ENCODE measurements around the gene C21orf58.

C21orf58 gene

DNA sequence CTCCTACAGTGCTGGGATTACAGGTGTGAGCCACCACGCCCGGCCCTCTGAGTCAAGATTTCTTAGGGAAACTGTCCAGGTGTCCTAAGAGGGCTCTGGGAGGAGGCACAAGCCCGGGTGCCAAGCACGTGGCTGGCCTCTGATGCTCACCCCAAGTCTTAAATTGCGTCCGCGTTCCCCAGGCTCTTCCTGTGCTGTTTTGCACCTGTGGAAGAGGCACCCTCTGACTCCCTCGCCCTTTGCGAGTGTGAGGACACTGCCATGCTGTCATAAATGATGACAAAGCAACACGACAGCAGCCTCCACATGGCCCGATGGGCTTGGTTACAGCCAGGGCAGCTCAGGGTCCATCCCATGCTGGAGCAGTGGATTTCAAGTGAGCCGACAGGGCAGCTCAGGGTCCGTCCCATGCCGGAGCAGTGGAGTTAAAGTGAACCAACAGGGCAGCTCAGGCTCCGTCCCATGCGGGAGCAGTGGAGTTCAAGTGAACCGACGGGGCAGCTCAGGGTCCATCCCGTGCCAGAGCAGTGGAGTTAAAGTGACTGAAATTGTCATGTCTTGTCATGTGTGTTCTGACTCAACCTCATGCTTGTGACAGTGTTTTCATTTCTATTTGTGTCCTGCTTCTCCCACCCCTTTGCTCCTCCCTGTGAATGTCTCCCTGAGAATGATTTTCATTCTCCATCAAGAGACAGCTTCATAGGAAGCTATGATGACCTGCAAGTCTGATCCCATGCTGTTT lies 34.2 kb upstream of the C21orf58 start:
- Mint-ChIP-seq H3K9me3 (no peaks in the 10 kb centered on the region), H3K4me3 (no peak overlapping the region), H3K4me1 (ENCODE audit: low read depth) (no peaks in the 10 kb centered on the region), H3K27ac (no peak overlapping the region), H3K36me3 (ENCODE audit: low read depth) (peaks cover 39% of the 10 kb centered on the region), H3K27me3 (ENCODE audit: low read depth) (no peaks in the 10 kb centered on the region)
- DNase-seq (ENCODE audit: low spot score): no peak

DNA sequence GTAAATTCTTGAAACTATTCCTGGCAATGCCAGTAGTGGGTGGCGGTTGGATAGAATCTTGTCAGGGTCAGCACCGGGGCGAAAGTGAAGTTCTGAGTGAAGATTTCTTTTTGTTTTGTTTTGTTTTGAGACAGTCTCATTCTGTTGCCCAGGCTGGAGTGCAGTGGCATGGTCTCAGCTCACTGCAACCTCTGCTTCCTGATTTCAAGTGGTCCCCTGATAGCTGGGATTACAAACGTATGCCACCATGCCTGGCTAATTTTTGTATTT lies 33.6 kb upstream of the C21orf58 start:
- no peak overlapping the region for H3K27ac Mint-ChIP-seq
- H3K4me1 Mint-ChIP-seq (ENCODE audit: low read depth): no peaks in the 10 kb centered on the region
- no peak for DNase-seq (ENCODE audit: low spot score)
- H3K27me3 Mint-ChIP-seq (ENCODE audit: low read depth): no peaks in the 10 kb centered on the region
- peaks cover 39% of the 10 kb centered on the region for H3K36me3 Mint-ChIP-seq (ENCODE audit: low read depth)
- H3K9me3 Mint-ChIP-seq: no peaks in the 10 kb centered on the region
- no peak overlapping the region for H3K4me3 Mint-ChIP-seq

GRCh38 chr21:46356494-46357334 lies 33.0 kb upstream of the C21orf58 start:
- Mint-ChIP-seq H3K4me3 (no peak overlapping the region), H3K27me3 (ENCODE audit: low read depth) (no peaks in the 10 kb centered on the region), H3K27ac (no peak overlapping the region), H3K9me3 (no peaks in the 10 kb centered on the region), H3K36me3 (ENCODE audit: low read depth) (peaks cover 35% of the 10 kb centered on the region), H3K4me1 (ENCODE audit: low read depth) (no peaks in the 10 kb centered on the region)
- DNase-seq (ENCODE audit: low spot score): no peak

DNA sequence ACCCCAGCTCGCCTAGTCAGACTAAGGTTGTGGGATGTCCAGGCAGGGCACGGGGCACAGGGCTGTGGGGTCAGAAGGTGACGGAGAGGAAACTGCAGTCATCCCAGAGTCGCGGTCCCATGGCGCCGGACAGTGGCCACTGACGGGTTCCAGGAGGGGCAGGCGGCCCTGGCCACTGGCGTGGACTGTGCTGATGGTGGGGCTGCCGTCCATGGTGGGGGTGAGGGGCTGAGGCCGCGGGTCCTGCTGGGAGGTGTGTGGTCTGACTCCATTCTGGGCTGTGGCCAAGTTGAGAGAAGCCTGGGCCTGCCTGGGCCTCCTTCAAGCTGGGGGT lies 32.3 kb upstream of the C21orf58 start:
- DNase-seq (ENCODE audit: low spot score): no peak
- peaks cover 36% of the 10 kb centered on the region for H3K36me3 Mint-ChIP-seq (ENCODE audit: low read depth)
- H3K4me3 Mint-ChIP-seq: no peak overlapping the region
- H3K27me3 Mint-ChIP-seq (ENCODE audit: low read depth): no peaks in the 10 kb centered on the region
- no peak overlapping the region for H3K27ac Mint-ChIP-seq
- no peaks in the 10 kb centered on the region for H3K4me1 Mint-ChIP-seq (ENCODE audit: low read depth)
- no peaks in the 10 kb centered on the region for H3K9me3 Mint-ChIP-seq

GRCh38 chr21:46355161-46356004 lies 31.7 kb upstream of the C21orf58 start:
- DNase-seq (ENCODE audit: low spot score): no peak
- H3K27me3 Mint-ChIP-seq (ENCODE audit: low read depth): no peaks in the 10 kb centered on the region
- no peak overlapping the region for H3K27ac Mint-ChIP-seq
- H3K4me3 Mint-ChIP-seq: no peak overlapping the region
- peaks cover 34% of the 10 kb centered on the region for H3K36me3 Mint-ChIP-seq (ENCODE audit: low read depth)
- H3K4me1 Mint-ChIP-seq (ENCODE audit: low read depth): no peaks in the 10 kb centered on the region
- no peaks in the 10 kb centered on the region for H3K9me3 Mint-ChIP-seq

GRCh38 chr21:46354518-46354917 lies 30.8 kb upstream of the C21orf58 start:
- Mint-ChIP-seq H3K4me3 (no peak overlapping the region), H3K36me3 (ENCODE audit: low read depth) (peaks cover 38% of the 10 kb centered on the region), H3K9me3 (no peaks in the 10 kb centered on the region), H3K27ac (no peak overlapping the region), H3K4me1 (ENCODE audit: low read depth) (no peaks in the 10 kb centered on the region), H3K27me3 (ENCODE audit: low read depth) (no peaks in the 10 kb centered on the region)
- no peak for DNase-seq (ENCODE audit: low spot score)

DNA sequence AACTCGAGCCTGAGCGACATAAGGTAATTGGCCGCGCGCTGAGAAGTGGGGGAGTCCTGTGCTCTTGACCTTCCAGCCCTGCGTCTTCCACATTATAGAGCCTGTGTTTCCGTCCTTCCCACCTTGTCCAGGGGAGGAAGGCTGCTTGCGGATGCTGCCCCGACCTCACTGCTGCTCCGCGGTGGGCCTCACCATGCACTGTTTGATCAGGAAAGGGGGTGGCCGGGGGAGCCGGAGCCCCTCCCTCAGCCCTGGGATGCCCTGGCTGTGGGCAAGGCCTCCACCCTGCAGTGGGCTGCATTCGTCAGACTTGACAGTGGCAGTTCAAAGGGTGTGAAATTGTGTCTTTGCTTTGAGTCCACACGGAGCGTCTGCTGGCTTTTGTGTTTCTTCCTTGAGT lies 30.4 kb upstream of the C21orf58 start:
- Mint-ChIP-seq H3K9me3 (no peaks in the 10 kb centered on the region), H3K36me3 (ENCODE audit: low read depth) (peaks cover 41% of the 10 kb centered on the region), H3K4me1 (ENCODE audit: low read depth) (no peaks in the 10 kb centered on the region), H3K27me3 (ENCODE audit: low read depth) (no peaks in the 10 kb centered on the region), H3K4me3 (no peak overlapping the region), H3K27ac (no peak overlapping the region)
- no peak for DNase-seq (ENCODE audit: low spot score)

- peaks cover 42% of the 10 kb centered on the region for H3K36me3 Mint-ChIP-seq (ENCODE audit: low read depth)
- no peaks in the 10 kb centered on the region for H3K9me3 Mint-ChIP-seq
- H3K4me1 Mint-ChIP-seq (ENCODE audit: low read depth): no peaks in the 10 kb centered on the region
- no peak overlapping the region for H3K27ac Mint-ChIP-seq
- no peak for DNase-seq (ENCODE audit: low spot score)
- H3K4me3 Mint-ChIP-seq: no peak overlapping the region
- no peaks in the 10 kb centered on the region for H3K27me3 Mint-ChIP-seq (ENCODE audit: low read depth)
Observed at GRCh38 chr21:46352913-46353312, 29.2 kb upstream of the C21orf58 start.

DNA sequence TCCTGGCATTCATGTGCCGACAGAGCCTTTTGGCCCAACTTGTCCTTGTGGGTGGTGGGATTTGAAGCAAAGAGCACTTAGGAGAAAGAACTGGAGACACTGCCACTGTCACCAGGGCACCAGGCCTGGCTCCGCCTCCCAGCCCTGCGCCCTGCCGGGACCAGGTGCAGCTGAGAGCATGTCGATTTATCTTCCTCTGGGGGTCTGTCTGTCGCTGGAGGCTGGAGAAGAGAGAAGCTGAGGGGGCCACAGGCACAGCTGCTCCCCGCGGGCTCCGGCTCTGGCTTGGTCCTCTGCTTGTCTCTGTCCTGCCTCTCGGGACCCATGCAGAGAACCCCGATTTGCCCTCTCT lies 28.5 kb upstream of the C21orf58 start:
- H3K4me3 Mint-ChIP-seq: no peak overlapping the region
- H3K27ac Mint-ChIP-seq: no peak overlapping the region
- DNase-seq (ENCODE audit: low spot score): no peak
- H3K27me3 Mint-ChIP-seq (ENCODE audit: low read depth): no peaks in the 10 kb centered on the region
- no peaks in the 10 kb centered on the region for H3K4me1 Mint-ChIP-seq (ENCODE audit: low read depth)
- no peaks in the 10 kb centered on the region for H3K9me3 Mint-ChIP-seq
- peaks cover 41% of the 10 kb centered on the region for H3K36me3 Mint-ChIP-seq (ENCODE audit: low read depth)

- Mint-ChIP-seq H3K27ac (no peak overlapping the region), H3K36me3 (ENCODE audit: low read depth) (peaks cover 39% of the 10 kb centered on the region), H3K4me3 (no peak overlapping the region), H3K4me1 (ENCODE audit: low read depth) (no peaks in the 10 kb centered on the region), H3K9me3 (no peaks in the 10 kb centered on the region), H3K27me3 (ENCODE audit: low read depth) (no peaks in the 10 kb centered on the region)
- no peak for DNase-seq (ENCODE audit: low spot score)
Observed at GRCh38 chr21:46351476-46352163, 27.9 kb upstream of the C21orf58 start.

DNA sequence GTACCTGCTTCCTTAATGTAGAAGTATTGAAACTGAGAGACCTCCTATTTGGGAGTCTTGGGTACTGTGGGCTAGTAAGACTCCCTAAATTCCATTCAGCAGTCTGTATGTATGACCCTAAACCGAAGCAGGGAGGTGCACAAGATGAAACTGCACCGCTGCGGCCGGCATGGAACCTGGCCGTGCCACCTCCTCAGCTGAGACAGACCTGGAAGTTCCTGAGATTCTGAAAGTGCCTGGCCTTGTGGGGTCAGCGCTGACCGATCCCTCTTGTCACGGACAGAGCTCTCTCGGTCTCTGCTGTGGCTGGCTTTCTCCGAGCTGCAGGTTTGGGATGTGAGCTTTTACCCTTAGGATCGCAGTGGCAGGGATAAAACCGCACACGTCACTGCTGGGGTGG lies 27.3 kb upstream of the C21orf58 start:
- peaks cover 44% of the 10 kb centered on the region for H3K36me3 Mint-ChIP-seq (ENCODE audit: low read depth)
- no peaks in the 10 kb centered on the region for H3K9me3 Mint-ChIP-seq
- no peak for DNase-seq (ENCODE audit: low spot score)
- no peak overlapping the region for H3K4me3 Mint-ChIP-seq
- no peaks in the 10 kb centered on the region for H3K27me3 Mint-ChIP-seq (ENCODE audit: low read depth)
- H3K27ac Mint-ChIP-seq: no peak overlapping the region
- H3K4me1 Mint-ChIP-seq (ENCODE audit: low read depth): no peaks in the 10 kb centered on the region

- DNase-seq (ENCODE audit: low spot score): no peak
- H3K4me1 Mint-ChIP-seq (ENCODE audit: low read depth): no peaks in the 10 kb centered on the region
- peaks cover 45% of the 10 kb centered on the region for H3K36me3 Mint-ChIP-seq (ENCODE audit: low read depth)
- H3K9me3 Mint-ChIP-seq: no peaks in the 10 kb centered on the region
- no peak overlapping the region for H3K27ac Mint-ChIP-seq
- H3K27me3 Mint-ChIP-seq (ENCODE audit: low read depth): no peaks in the 10 kb centered on the region
- H3K4me3 Mint-ChIP-seq: no peak overlapping the region
Observed at GRCh38 chr21:46350571-46350970, 26.9 kb upstream of the C21orf58 start.

DNA sequence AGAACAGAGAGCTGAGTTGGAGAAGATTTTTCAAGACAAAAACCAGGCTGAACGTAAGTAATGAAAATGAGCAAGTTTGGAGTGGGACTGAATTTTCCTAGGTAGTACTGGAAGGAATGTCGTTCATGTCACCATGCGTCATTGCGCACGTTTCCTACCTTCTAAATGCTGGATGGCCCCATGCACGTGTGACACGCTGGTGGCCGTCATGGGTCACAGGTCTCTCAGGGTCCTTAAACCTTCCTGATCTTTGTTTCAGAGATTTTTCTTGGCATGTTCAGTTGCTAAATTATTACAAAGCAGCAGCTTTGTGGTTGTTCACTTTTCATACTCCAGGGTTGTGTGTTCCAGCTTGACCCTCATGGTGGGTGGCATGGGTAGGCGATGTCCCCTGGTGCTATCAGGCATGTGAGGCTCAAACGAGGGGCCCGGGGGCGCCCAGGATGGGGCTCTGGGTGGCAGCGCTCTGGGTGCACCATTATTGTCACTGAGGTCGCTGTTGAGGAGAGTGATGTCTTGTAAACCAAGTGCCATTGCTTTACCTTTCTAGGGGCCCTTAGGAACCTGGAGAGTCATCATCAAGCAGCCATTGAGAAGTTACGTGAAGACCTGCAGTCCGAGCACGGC lies 25.6 kb upstream of the C21orf58 start:
- no peaks in the 10 kb centered on the region for H3K9me3 Mint-ChIP-seq
- H3K4me1 Mint-ChIP-seq (ENCODE audit: low read depth): no peaks in the 10 kb centered on the region
- no peaks in the 10 kb centered on the region for H3K27me3 Mint-ChIP-seq (ENCODE audit: low read depth)
- H3K36me3 Mint-ChIP-seq (ENCODE audit: low read depth): peaks cover 41% of the 10 kb centered on the region
- no peak for DNase-seq (ENCODE audit: low spot score)
- no peak overlapping the region for H3K4me3 Mint-ChIP-seq
- no peak overlapping the region for H3K27ac Mint-ChIP-seq

All from T-helper 2 cell treated with Interferon-gamma antibody and Interleukin-4, amounts not matched to agents 5 μg/mL and 100 μg/mL, for 36 hours (primary cell).